Activated CD4-positive, alpha-beta T cell treated with anti-CD3 and anti-CD28 coated beads for 24 hours (primary cell): Measurements from ENCODE around the gene ADGB.
"Not testable (repeated sequence)": the region's sequence is repeated elsewhere in the genome, so short reads cannot be mapped to it uniquely, and the experiment has no call there.

ENCODE experiments used
- DNase-seq, 2 donors: peaks; one replicate each; pipeline ENCODE4 v3.0.0-alpha.2; 2020; ENCODE audit warnings: low read depth in 2 of 2

ADGB gene

GRCh38 chr6:146815511-146816462 lies 217.0 kb downstream of the ADGB start:
- not testable (repeated sequence) for DNase-seq

- DNase-seq: no peak
These were observed 221.0 kb downstream of the ADGB start for GRCh38 chr6:146819596-146820320.

- no peak for DNase-seq
These were observed 228.6 kb downstream of the ADGB start for GRCh38 chr6:146827216-146827928.

GRCh38 chr6:146829792-146830565 lies 231.2 kb downstream of the ADGB start:
- DNase-seq: no peak

- DNase-seq: no peak
These were observed 234.4 kb downstream of the ADGB start for GRCh38 chr6:146833157-146833556.

GRCh38 chr6:146840216-146840615 lies 241.4 kb downstream of the ADGB start:
- DNase-seq: no peak

- DNase-seq: no peak
These were observed 241.9 kb downstream of the ADGB start for GRCh38 chr6:146840641-146841040.

- no peak for DNase-seq
These were observed 248.7 kb downstream of the ADGB start for GRCh38 chr6:146847426-146847825.

GRCh38 chr6:146850238-146850896 lies 251.6 kb downstream of the ADGB start:
- no peak for DNase-seq

GRCh38 chr6:146850981-146851380 lies 252.2 kb downstream of the ADGB start:
- DNase-seq: no peak

GRCh38 chr6:146851837-146852236 lies 253.1 kb downstream of the ADGB start:
- DNase-seq: no peak

GRCh38 chr6:146854521-146855255 lies 255.9 kb downstream of the ADGB start:
- DNase-seq: not testable (repeated sequence)

- DNase-seq: no peak
These were observed 257.1 kb downstream of the ADGB start for GRCh38 chr6:146855889-146856288.

- DNase-seq: no peak
These were observed 257.5 kb downstream of the ADGB start for GRCh38 chr6:146856296-146856695.

- DNase-seq: peak; percentile 63 to 64
These were observed 258.6 kb downstream of the ADGB start for GRCh38 chr6:146857180-146857979.

GRCh38 chr6:146857980-146858347 lies 259.2 kb downstream of the ADGB start:
- DNase-seq: no peak

GRCh38 chr6:146859206-146859605 lies 260.4 kb downstream of the ADGB start:
- DNase-seq: no peak

- DNase-seq: no peak
These were observed 261.2 kb downstream of the ADGB start for GRCh38 chr6:146859795-146860495.

GRCh38 chr6:146860583-146860982 lies 261.8 kb downstream of the ADGB start:
- no peak for DNase-seq
